Fibroblast of villous mesenchyme (primary cell): Measurements from ENCODE around the gene ZCCHC2. TPM values are rescaled to one million over a fixed set of nuclear protein-coding genes. Genes with fewer than 3 reads are reported as not detected.

Source experiments
- DNase-seq: peaks from one replicate; pipeline ENCODE4 v3.0.0-alpha.2; 2010; ENCODE audit warnings: low read depth
- H3K4me3 ChIP-seq: 2 replicates; pipeline ENCODE4 v1.5.1; 2011; ENCODE audit warnings: low read depth, mild to moderate bottlenecking, low read length
- total RNA-seq: library from RNA; depleted of rRNA; stranded (reverse); fragments of >200 nt; gene quantifications from 2 replicates; pipeline ENCODE4 v1.2.3, GENCODE V29; 2012
- TF ChIP-seq, protein P1 (sequence below): IDR thresholded peaks from 2 replicates; pipeline ENCODE4 v1.5.1; 2012; ENCODE audit warnings: low read depth, mild to moderate bottlenecking, low read length; ENCODE audit not compliant: insufficient read depth

Gene ZCCHC2
- total RNA-seq, 1 donor, result 9.5 TPM

GRCh38 chr18:62612776-62613175 is 90.0 kb downstream of the ZCCHC2 start:
- H3K4me3 ChIP-seq, result no peak overlapping the region

GRCh38 chr18:62614494-62614893 is 91.7 kb downstream of the ZCCHC2 start:
- TF ChIP-seq, protein P1, sequence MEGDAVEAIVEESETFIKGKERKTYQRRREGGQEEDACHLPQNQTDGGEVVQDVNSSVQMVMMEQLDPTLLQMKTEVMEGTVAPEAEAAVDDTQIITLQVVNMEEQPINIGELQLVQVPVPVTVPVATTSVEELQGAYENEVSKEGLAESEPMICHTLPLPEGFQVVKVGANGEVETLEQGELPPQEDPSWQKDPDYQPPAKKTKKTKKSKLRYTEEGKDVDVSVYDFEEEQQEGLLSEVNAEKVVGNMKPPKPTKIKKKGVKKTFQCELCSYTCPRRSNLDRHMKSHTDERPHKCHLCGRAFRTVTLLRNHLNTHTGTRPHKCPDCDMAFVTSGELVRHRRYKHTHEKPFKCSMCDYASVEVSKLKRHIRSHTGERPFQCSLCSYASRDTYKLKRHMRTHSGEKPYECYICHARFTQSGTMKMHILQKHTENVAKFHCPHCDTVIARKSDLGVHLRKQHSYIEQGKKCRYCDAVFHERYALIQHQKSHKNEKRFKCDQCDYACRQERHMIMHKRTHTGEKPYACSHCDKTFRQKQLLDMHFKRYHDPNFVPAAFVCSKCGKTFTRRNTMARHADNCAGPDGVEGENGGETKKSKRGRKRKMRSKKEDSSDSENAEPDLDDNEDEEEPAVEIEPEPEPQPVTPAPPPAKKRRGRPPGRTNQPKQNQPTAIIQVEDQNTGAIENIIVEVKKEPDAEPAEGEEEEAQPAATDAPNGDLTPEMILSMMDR, result no peak
- no peak overlapping the region for H3K4me3 ChIP-seq
- DNase-seq, result no peak

More at GRCh38 chr18:62612776-62613175, 90.0 kb downstream of the ZCCHC2 start:
- DNase-seq, result no peak
- TF ChIP-seq, protein P1, result no peak

- TF ChIP-seq, protein P1, result no peak
- H3K4me3 ChIP-seq, result no peak overlapping the region
- DNase-seq, result no peak
Observed at GRCh38 chr18:62616331-62616805, 93.5 kb downstream of the ZCCHC2 start.

- H3K4me3 ChIP-seq, result no peak overlapping the region
- DNase-seq, result no peak
- TF ChIP-seq, protein P1, result no peak
Observed at GRCh38 chr18:62617793-62618591, 95.2 kb downstream of the ZCCHC2 start.

DNA sequence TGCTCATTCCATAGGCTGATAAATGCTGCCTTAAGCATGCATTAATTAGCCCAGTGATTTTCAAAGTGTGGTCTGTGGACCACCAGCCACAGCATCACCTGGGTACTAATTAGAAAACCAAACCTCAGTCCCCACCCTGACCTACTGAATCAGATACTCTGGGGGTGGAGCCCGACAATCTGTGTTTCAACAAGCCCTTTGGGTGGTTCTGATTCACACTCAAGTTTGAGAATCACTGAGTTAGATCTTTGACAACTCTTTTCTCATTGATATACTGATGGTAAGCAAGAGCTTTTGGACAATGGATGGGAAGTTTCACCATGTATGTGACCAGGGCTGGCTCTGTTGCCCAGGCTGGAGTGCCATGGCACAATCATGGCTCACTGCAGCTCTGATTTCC is 95.9 kb downstream of the ZCCHC2 start:
- no peak overlapping the region for H3K4me3 ChIP-seq
- TF ChIP-seq, protein P1, result no peak
- no peak for DNase-seq

DNA sequence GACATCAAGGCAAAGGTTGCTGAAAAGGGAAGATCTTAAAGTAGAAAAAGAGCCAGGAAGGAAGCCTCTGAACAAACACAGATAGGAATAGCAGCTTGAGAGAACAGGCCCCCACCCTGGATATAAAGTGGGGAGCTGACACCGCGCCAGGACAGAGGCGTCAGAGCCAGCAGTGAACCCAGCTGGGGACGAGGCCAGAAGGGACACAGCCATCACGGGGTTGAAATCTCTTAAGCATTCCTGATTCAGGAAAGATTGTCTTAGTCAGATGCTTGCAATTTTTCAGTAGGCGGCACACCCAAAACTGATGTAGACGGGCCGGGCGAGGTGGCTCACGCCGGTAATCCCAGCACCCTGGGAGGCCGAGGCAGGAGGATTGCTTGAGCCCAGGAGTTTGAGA is 98.7 kb downstream of the ZCCHC2 start:
- no peak for DNase-seq
- H3K4me3 ChIP-seq, result no peak overlapping the region
- TF ChIP-seq, protein P1, result no peak
